Stimulated activated CD4-positive, alpha-beta T cell treated with anti-CD3 and anti-CD28 coated beads, Interleukin-1b, Interleukin-23, amount 100 ng/mL, for 1 hour (primary cell): ENCODE results near the gene SLC23A3.

Experiments used
- DNase-seq, 2 donors: peaks; one replicate each; pipeline ENCODE4 v3.0.0-alpha.2; 2020; ENCODE audit warnings: low read depth in 2 of 2

The SLC23A3 gene

DNA sequence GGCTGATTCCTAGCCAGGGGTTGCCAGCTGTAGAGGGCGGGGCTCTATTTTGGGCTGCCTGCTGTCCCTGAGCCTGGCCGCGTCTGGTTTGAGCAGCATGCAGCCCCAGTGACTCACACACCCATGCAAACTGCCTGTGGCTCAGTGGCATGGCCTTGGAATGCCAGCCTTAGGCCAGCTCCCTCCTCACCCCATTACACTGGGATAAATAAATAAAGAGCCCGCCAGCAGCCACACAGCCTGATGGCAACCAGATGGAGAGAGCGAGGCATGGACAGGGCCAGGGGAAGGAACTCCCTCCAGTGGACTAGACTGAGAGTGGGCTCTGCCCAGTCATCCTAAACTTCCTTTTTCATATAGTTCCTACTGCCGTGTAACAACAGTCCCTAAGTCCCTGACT, 27.5 kb downstream of the SLC23A3 start:
- no peak for DNase-seq

DNA sequence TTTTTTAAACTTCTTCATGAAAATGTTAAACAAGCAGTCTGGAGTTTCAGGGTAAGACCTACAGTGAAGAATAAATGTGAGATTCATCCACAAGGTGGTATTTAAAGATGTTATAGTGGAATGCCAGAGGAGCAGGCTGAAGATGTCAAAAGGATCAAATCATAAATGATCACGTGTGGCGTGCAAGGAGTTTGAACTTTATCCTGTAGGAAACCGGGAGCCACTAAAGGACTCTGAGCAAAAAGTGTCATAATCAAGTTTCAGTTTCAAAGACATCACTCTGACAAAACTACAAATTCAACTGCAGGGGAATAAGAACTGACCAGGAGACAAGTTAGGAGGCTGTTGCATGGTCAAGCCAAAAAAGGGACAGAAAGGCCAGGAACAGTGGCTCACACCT, 29.1 kb downstream of the SLC23A3 start:
- no peak for DNase-seq

DNA sequence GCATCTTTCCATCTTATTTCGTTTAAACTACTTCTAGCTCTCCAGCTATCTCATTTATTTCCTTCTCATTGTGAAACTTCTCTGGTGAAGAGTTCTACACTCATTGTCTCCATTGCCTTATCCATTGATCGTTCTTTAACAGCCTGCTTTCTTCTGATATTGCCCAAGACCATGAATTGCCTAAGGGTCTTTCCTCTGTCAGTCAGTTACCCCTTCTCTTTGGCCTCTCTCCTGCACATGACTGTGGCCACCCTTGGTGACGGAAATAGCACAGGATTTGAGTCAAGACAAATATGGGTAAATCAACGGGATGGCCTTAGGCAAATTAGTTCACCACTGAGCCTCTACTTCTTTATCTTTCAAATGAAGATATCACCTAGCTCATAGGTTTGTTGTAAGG, 35.9 kb downstream of the SLC23A3 start:
- DNase-seq: no peak

- DNase-seq: no peak
Measured at GRCh38 chr2:219131744-219132143, 38.1 kb downstream of the SLC23A3 start.

- DNase-seq: no peak
Measured at GRCh38 chr2:219131327-219131726, 38.5 kb downstream of the SLC23A3 start.

DNA sequence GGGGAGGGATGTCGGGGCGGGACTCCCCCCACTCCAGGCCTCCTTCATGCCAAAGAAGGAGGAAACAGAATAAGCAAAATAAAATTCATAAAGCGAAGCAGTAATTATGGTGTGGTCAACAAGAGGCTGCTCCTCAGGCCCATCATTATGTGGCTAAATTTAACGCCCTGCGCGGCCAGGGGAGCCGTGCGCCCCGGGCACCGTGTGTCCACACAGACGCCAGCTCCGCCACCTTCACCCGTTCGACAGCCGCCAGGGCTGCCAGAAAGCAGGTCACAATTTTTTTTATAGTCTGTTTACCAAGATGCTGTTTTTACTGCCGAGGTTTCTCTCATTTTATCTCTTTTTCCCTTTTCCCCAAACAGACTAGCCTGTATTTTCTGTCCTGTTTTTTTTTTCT, 40.2 kb downstream of the SLC23A3 start:
- no peak for DNase-seq

DNA sequence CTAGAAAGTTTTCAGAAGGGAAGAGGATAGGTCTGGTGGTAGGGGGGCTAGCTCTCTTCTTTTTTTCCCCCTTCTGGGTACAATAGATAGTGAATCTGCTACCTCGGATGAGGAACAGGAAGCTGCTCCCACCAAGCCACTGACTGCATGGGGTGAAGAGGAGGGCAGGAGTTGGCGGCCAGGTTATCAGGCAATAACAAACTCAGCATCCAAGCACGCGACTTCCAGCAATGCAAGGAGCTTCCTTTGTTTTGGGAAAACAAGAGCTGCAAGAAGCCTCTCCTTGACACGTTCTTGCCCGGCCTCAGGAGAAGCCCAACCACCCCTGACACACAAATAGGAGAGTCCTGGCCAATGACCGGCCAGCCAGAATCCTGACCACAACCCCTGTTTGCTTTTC, 41.4 kb downstream of the SLC23A3 start:
- DNase-seq: no peak

GRCh38 chr2:219127037-219127635, 42.7 kb downstream of the SLC23A3 start:
- DNase-seq: no peak

DNA sequence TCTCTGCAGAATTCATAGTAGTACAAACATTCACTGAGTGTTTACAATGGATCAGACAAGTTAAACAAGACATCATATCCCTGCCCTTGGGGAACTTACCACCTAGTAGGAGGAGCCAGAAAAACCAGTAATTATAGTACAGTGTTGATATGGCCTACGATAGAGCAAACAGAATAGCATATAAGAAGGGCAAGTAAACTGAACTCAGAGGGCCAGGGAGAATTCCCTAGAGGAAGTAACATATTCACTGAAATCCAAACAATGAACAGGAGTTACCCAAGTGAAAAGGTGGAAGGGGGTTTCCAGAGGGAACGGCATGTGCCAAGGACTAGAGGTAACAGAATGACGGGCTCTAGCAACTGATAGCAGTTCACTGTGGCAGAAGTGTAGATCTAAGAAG, 43.3 kb downstream of the SLC23A3 start:
- DNase-seq: no peak

GRCh38 chr2:219125886-219126270, 44.0 kb downstream of the SLC23A3 start:
- no peak for DNase-seq

DNA sequence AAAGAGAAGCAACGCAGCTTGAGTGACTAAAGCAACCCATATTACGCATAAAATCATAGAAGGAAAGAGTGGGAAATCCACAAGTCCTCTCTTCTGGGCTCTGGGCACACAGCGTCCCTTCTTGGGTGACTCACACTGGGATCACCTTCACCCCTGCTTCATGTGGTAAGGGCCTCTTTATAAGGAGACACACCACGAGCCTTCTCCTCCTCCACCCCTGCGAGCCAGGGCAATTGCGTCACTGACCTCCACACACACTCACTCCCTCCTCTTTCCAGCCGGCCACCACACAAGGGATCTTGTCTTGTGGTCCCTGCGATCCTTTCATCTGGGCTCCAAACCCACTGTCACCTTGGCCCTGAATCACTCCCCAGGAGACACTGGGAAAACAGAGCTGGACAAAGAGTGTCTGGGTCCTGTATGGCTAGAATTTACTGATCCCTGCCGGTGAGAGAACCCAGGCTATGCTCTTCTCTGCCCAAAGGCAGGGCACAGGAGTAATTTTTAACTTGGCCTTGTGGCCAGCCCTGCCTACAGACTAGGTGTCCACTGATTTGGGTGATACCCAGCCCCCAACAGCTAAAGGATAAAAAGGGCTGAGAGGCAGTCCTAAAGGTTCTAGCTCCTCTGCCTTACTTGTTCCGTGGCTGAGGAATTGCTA, 44.5 kb downstream of the SLC23A3 start:
- DNase-seq: no peak

DNA sequence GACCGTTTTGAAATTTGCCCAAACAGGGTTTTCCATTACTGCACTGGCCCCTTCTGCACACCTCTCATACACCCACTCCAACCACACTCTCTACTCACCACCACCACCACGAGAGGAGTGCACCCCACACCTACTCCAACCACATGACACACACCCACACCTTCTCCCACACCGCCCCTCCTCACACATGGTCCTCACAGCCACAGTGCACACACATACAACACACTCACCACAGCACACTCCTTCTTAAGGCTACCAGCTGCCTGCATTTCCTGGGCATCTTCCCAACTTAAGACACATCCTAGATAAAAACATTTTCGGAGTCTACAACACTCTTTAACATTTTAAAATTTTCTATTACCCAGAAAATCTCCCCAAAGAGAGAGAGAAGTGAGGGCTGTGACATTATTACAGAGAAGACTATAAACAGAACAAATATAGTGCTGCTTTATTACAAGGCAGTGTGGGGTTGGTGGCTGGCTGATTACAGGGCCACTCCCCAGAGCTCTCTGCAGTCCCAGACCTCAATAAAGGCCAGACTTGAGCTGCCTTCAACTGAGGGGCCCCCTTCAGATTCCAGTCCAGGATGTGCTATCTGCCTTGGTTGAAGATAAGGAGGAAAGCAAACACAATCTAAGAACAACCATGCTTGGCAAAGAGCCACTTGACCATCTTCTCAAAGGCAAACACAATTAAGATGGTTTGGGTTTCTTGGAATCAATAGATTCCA, 45.3 kb downstream of the SLC23A3 start:
- DNase-seq: no peak

DNA sequence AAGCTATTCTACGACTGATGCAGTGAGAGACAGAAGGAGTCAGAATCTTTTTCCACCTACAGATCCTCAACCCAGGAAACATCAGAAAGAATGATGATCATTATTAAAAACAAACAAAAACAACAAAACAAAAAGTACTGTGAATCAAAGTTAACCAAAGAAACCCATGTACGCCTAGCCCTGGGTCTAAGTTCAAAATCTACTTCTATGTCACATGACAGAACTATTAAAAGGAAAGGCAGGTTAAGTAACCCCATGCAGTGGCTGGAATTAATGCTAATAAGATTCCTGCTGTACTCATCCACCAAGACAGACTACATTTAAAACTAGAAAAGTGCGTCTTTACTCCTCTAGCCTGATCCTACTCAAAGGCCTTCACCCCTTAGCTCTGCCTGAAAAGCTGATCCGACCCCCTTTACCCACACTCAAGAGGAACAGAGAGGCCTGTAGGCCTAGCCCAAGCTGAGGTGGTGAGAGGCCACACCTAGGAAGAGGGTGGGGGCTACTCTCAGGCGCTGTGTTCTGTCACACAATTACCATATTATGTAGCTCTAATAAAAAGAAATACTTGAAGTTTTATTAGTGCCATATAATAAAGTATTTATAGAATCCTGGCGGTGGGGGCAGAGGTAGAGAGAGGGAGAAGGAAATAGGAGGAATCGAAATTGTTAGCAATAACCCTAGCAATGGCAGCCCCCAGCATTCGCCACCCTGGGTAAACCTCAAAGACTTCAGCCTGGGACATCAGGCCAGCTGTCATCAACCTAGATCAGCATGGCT, 46.3 kb downstream of the SLC23A3 start:
- DNase-seq: no peak

DNA sequence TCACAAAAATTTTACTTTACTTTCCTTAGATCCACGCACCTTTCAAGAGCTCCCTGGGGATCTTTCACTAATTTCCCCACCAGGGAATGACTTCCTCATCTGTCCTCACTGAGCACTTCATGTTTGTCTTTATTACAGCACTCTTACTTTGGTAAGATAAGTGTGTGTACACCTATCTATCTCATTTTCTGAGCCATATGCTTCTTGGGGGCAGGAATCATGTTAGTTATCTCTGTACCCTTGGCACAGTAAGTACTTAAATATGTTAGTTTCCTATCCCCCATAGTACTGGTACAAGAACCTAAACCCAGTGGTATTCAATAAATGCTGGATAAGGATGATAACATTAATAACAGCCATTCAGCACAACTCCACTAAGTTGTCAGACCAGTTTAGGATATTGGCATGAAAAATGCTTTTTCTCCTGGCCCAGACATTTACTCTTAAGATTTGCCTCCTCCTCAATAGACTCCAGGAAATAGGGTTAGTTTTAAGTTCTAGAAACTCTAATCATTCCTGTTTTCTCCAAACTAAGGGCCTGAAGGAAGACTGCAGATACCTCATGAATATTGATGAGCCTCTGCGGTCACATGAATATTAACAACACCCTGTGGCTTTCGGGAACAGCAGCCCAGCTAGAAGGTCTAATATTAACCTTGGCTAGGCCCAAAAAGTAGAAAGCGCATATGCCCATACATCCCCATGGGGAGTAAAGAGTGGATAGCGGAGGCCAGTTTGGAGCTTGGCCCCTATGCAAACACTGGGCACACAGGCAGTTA, 47.4 kb downstream of the SLC23A3 start:
- no peak for DNase-seq

GRCh38 chr2:219120082-219120481, 49.7 kb downstream of the SLC23A3 start:
- DNase-seq: no peak

DNA sequence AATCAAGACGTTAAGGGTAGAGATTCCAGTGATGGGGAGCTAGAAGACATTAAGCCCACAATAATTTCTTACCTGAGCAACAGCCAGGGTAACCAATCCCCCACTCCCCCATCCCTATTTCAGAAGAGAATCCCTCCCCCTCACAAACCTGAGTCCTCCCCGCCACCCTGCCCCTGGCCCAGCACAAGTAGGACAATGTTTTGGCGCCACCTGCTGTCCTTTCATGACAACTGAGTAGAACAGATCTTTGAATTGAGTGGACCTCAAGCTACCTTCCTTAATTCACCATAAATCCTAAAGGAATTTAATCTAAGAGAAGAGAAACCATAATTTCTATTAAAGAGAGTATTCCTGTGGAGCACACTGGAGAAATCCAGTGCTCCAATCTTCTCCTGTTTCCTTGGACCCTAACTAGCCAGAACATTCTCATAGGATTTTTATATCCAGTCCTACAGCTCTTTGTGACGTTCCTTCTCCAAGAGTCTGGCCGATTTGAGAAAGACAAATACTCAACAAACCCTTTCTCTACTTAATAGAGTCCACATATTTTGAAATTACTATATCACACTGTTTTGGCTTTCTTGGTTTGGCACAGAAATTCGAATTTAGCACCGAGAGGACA, 50.3 kb downstream of the SLC23A3 start:
- DNase-seq: peak; percentile 7 to 41

DNA sequence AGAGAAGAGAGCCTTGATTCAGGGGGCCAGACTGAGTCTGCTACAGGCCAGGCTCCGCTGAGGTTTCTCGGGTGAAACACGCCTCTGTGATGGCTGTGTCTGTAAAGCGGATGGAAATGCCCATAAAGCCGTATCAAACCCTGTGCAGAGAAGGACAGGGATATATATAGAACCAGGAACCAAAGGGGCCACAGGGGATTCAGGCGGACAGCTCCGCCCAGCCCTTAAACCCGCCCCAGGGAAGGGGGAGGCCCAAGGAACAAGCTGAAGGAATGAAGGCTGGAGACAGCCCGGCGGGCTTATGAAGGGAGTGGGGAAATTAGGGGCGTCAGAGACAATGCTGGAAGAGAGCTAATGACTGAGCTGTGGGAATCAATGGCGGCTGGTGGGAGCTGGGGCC, 51.3 kb downstream of the SLC23A3 start:
- no peak for DNase-seq

DNA sequence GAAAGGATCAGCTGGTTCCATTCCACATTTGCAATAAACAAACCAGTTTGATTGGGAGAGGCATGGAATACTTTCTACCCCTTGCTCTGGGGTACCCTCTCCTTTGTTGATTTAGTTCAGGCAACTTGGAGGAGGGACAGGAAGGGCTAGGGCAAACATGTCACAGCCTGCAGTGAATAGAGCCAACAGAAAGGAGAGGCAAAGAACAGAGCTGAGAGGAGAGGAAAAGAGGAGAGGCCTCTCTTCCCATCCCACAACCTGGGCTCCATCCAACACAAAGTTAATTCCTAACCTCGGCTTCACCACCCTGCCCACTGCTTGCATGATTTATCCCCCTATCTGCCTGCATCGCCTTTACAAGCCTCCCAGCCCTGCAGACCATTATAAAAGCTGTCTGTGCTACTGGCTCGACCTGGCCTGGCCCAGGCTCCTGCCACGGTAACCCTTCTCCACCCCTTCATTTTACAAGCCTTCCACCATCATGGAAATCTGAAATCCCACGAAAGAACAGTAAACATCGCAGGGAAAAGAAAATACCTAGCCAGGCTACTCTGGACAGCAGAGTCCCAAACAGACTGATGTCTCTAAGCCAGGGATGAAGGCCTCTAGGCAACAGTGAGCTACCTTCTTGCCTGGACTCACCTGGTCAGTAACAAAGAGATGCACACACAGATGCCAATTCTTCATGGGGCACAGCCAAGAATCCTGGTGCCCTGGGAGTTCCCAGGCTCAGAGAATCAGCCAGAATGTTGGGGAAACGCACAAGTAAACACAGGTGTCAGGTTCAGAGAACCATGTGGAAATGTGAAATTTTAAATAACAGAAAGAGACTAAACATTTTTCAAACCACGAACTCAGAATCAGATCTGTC, 52.8 kb downstream of the SLC23A3 start:
- no peak for DNase-seq

DNA sequence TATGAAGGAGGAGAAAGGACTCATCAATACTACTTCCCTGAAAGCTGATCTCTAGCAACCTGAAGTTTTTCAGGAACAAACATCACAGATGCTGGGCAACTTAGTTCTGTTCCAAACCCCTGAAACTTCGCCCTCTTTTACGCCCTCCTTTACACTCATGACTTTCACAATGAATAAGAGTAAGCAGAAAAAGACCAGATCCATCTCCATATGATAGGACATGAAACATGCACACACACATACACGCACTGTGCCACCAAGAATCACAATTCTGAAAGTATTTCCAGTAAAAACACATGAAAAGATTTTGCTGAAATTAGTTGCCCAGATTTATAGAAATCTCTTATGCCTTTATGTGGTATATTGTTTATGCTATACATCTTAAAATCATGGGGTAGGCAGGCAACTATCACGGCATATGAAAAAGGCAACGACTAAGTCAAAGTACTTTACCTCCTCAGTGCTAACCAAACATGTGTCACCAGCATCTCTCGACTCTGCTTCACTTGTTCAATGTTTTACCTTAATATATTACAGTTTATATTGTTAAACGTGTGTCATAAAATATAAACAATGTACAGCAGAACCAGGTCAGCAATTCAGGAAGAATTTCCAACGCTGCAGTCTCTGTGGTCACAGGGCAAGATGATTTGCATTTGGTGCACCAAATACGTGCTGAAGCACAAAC, 57.0 kb downstream of the SLC23A3 start:
- no peak for DNase-seq

GRCh38 chr2:219112062-219112406, 57.8 kb downstream of the SLC23A3 start:
- DNase-seq: no peak
